Endometrium (tissue), 2 donors: ENCODE results near the gene PDRG1.
"Not testable (repeated sequence)": the region's sequence is repeated elsewhere in the genome, so short reads cannot be mapped to it uniquely, and the experiment has no call there.

ENCODE experiments used
- FAIRE-seq: peaks from 2 replicates; lab custom pipeline; 2012; peaks lifted over from hg19 to GRCh38; lab: Jason Lieb, UNC
- donor health status: control.
- donor health status: control.

The PDRG1 gene

DNA sequence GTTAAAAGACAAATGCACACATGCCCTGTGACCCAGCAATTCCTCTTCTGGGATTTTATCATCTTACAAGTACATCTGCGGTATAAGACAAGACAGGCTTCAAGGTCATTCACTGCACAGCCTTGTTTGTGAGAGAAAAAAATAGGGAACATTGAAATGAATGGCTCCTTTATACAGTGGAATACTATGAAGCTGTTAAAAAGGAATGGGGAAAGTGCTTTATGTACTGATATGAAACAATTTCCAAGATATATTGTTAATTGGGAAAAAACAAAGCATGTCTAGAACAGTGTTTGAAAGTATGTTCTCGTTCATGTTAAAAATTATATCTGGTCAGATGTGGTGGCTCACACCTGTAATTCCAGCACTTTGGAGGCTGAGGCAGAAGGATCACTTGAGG lies 25.4 kb downstream of the PDRG1 start:
- no peak for FAIRE-seq

GRCh38 chr20:31925631-31926030 lies 26.2 kb downstream of the PDRG1 start:
- FAIRE-seq, result no peak

DNA sequence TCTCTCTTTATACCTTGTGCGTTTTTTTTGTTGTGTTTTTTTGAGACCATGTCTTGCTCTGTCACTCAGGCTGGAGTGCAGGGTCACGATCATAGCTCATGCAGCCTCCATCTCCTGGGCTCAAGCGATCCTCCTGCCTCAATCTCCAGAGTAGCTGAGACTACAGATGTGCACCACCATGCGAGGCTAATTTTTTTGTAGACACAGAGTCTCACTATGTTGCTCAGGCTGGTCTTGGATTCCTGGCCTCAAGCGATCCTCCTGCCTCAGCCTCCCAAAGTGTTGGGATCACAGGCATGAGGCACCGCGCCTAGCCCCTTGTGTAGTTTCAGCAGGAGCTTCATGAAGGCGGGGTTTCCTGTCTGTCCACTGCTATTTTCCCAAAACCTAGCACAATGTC lies 27.3 kb downstream of the PDRG1 start:
- no peak for FAIRE-seq

- no peak for FAIRE-seq
Observed at GRCh38 chr20:31923388-31924331, 28.2 kb downstream of the PDRG1 start.

GRCh38 chr20:31922588-31922987 lies 29.3 kb downstream of the PDRG1 start:
- no peak for FAIRE-seq

DNA sequence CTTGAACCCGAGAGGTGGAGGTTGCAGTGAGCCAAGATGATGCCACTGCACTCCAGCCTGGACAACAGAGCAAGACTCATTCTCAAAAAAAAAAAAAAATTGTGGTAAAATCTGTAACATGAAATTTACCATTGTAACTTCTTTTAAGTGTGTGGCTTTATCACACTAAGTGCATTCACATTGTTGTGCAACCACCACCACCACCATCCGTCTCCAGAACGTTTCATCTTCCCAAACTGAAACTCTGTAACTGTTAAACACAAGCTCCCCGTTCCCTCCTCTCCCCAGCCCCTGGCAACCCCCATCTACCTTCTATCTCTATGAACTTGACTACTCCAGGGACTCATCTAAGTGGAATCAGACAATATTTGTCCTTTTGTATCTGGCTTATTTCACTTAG lies 29.7 kb downstream of the PDRG1 start:
- FAIRE-seq, result no peak

DNA sequence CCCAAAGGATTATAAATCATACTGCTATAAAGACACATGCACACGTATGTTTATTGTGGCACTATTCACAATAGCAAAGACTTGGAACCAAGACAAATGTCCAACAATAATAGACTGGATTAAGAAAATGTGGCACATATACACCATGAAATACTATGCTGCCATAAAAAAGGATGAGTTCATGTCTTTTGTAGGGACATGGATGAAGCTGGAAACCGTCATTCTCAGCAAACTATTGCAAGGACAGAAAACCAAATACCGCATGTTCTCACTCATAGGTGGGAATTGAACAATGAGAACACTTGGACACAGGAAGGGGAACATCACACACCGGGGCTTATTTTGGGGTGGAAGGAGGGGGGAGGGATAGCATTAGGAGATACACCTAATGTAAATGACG lies 30.4 kb downstream of the PDRG1 start:
- FAIRE-seq, result not testable (repeated sequence)

GRCh38 chr20:31920275-31920855 lies 31.5 kb downstream of the PDRG1 start:
- FAIRE-seq, result no peak

- no peak for FAIRE-seq
Observed at GRCh38 chr20:31919410-31920155, 32.3 kb downstream of the PDRG1 start.

- FAIRE-seq, result no peak
Observed at GRCh38 chr20:31918466-31919105, 33.3 kb downstream of the PDRG1 start.

- not testable (repeated sequence) for FAIRE-seq
Observed at GRCh38 chr20:31917962-31918412, 33.9 kb downstream of the PDRG1 start.

DNA sequence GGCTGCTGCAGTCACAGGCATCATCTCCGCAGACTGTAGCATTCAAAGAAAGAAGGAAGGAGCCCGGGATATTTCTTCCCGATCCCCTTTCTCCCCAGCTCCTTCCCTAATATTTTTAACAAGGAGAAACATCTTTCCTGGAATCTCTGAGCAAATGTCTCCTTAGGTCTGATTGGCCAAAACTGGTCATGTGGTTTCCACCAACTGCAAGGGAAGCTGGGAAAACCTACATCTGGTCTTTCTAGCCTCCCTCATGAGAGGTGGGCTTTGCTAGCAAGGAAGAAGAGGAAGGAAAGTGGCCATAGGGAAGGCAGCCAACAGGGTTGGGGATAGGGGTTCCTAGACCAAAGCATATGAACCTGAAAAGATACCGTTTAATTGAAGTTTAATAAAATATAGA lies 35.1 kb downstream of the PDRG1 start:
- no peak for FAIRE-seq

DNA sequence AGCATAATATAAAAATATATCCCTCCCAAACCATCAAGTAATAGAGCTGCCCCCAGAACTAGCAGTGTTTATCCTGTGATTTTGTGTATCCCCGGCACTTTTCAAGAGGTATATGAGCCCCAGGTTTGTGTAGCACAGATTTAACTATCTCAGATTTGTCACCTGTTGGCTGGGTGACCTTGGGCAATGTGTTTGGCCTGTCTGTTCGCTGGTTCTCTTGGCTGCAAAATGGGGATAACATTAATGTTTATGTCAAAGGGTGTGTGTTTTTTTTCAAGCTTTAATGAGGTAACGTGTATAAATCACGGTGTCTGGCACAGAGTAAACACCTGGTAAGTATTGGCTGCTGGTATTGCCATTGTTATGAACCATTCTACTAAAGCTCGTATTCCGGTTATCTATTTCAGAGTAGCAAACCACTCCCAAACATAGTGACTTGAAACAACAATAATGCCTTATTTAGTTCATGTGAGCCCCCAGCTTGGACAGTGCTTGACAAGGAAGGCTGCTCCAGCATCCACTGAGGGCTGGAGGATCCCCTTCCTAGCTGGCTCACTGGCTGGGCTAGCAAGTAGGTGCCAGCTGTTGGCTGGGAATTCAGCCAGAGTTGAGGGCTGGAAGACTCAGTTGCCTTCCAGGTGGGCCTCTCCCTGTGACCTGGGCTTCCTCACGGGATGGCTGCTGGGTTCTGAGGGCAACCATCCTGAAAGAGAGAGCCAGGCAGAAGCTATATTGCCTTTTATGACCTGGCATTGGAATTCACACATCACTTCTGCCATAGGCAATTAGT lies 36.2 kb downstream of the PDRG1 start:
- no peak for FAIRE-seq

DNA sequence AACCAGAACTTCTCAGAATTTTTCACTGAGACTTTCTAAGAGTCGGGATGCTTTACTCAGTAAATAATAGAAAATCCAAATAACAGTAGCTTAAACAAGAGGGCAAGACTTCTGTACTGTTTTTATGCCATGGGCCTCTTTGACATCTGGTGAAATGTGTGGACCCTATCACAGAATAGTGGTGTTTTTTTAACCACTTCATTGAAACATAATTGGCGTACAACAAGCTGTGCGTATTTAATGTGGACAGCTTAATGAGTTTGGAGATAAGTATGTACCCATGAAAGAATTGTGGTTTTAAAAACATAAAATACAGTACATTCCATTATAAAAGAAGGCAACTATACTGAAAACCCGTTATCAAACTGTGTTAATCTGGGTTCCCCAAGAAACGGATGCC lies 37.7 kb downstream of the PDRG1 start:
- FAIRE-seq, result no peak

GRCh38 chr20:31913431-31914157 lies 38.3 kb downstream of the PDRG1 start:
- no peak for FAIRE-seq

- FAIRE-seq, result no peak
Observed at GRCh38 chr20:31910071-31910803, 41.6 kb downstream of the PDRG1 start.

DNA sequence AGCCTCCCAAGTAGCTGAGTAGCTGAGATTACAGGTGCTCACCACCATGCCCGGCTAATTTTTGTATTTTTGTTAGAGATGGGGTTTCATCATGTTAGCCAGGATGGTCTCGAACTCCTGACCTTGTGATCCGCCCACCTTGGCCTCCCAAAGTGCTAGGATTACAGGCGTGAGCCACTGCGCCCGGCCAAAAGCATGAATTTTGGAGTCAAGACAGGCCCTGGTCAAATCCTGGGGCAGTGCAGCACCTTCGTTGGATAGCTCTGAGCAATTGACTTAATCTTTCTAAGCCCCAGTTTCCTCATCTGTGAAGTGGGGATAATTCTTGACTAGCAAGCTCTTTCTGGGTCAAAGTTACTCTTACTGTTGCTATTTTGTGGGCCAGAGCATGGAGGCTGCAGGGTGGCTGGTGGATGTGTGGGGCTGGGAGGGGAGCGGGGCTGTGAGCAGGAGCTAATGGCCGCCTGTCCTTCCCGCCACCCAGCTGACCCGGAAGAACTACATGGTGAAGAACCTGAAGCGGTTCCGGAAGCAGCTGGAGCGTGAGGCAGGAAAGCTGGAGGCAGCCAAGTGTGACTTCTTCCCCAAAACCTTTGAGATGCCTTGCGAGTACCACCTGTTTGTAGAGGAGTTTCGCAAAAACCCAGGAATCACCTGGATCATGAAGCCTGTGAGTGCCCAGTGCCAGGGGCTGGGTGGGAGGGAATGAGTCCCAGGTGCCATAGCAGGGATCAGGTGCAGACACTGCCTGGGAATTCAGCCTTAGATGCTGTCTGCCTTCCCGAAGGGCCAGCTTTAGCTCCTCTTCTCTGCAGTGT lies 42.4 kb downstream of the PDRG1 start:
- no peak for FAIRE-seq

DNA sequence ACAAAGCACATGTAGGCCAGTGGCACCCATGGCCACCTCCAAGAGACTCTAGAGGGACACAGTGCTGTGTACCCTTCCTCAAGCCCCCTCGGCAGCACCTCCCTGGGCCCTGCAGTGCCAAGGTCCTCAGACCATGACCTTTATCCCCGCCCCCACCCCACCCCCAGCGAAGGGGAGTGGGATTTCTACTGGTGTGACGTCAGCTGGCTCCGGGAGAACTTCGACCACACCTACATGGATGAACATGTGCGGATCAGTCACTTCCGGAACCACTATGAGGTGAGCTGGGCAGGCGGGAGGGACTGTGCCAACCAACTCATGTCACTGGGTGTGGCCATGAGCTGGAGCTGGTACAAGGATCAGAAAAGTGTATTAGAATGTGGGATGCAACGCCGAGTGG lies 43.4 kb downstream of the PDRG1 start:
- no peak for FAIRE-seq

GRCh38 chr20:31908016-31908415 lies 43.8 kb downstream of the PDRG1 start:
- FAIRE-seq, result no peak
